HG02943 (cell line): ENCODE data around the gene DOCK7.

Experiments used
- ATAC-seq: cut with Tn5 transposase; IDR thresholded peaks from one replicate; pipeline ENCODE4 v1.9.1; 2021; ENCODE audit warnings: mild to moderate bottlenecking, low read depth, moderate library complexity; ENCODE audit not compliant: unreplicated experiment

The DOCK7 gene

GRCh38 chr1:62476525-62477219 lies 211.5 kb downstream of the DOCK7 start:
- ATAC-seq, result no peak

GRCh38 chr1:62467092-62467491 lies 221.1 kb downstream of the DOCK7 start:
- no peak for ATAC-seq

- ATAC-seq, result no peak
Measured at GRCh38 chr1:62462370-62462769, 225.8 kb downstream of the DOCK7 start.

- no peak for ATAC-seq
Measured at GRCh38 chr1:62457955-62458354, 230.2 kb downstream of the DOCK7 start.

GRCh38 chr1:62452951-62453350 lies 235.2 kb downstream of the DOCK7 start:
- ATAC-seq, result no peak

- no peak for ATAC-seq
Measured at GRCh38 chr1:62450301-62450700, 237.9 kb downstream of the DOCK7 start.

GRCh38 chr1:62448221-62448933 lies 239.8 kb downstream of the DOCK7 start:
- no peak for ATAC-seq

- ATAC-seq, result no peak
Measured at GRCh38 chr1:62444701-62445100, 243.5 kb downstream of the DOCK7 start.

GRCh38 chr1:62439652-62440371 lies 248.4 kb downstream of the DOCK7 start:
- peak; percentile 31 for ATAC-seq

GRCh38 chr1:62438163-62438562 lies 250.0 kb downstream of the DOCK7 start:
- ATAC-seq, result no peak

- no peak for ATAC-seq
Measured at GRCh38 chr1:62437273-62437940, 250.8 kb downstream of the DOCK7 start.

GRCh38 chr1:62436466-62437272 lies 251.5 kb downstream of the DOCK7 start, which contains the start of gene USP1:
TSS of gene USP1 (plus strand) at chr1:62437049. CDS start at chr1:62439868, 2,819 bp downstream.
- peak; percentile 82 for ATAC-seq

- no peak for ATAC-seq
Measured at GRCh38 chr1:62436039-62436465, 252.1 kb downstream of the DOCK7 start.

- no peak for ATAC-seq
Measured at GRCh38 chr1:62435231-62436038, 252.8 kb downstream of the DOCK7 start.

- ATAC-seq, result no peak
Measured at GRCh38 chr1:62434618-62435001, 253.6 kb downstream of the DOCK7 start.

GRCh38 chr1:62433861-62434617 lies 254.1 kb downstream of the DOCK7 start:
- no peak for ATAC-seq

- no peak for ATAC-seq
Measured at GRCh38 chr1:62429581-62429980, 258.6 kb downstream of the DOCK7 start.

- no peak for ATAC-seq
Measured at GRCh38 chr1:62428351-62428750, 259.8 kb downstream of the DOCK7 start.
